Measurements from ENCODE around the gene HCN1. TPM values are rescaled to one million over a fixed set of nuclear protein-coding genes. Genes with fewer than 3 reads are reported as not detected.
A peak's percentile ranks its signal among the peaks of the same experiment; 100 is the strongest.

HCN1 gene
- total RNA-seq, 1 donor from 2014 or later, result 0.12 TPM

DNA sequence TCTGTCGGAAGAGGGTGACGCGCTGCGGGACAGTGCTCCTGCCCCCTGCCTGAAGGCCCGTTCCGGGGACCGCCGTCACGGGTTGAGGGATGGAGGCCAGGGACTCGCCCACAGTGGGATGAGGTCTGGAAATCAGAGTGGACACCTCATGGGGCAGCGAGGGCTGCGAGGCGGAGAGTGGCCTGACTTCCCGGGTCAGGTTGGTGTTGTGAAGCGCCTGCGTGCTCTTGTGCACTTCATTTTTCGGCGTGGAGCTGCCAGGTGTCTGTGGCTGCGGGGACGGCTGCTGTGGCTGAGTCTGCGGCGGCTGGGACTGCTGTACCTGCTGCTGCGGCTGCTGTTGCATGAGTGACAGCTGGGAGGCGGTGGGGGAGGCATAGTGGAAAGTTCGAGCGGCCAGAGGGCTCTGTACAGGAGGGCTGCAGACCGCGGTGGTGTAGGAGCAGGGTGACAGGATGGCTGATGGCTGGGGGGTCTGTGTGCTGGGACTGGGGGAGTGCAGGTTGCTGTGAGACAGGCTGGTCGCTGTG lies 434.1 kb downstream of the HCN1 start:
- intact Hi-C loops (cut with DNase I), result no loop called here
- no peak for DNase-seq
- no peak for TF ChIP-seq CTCF (IDR thresholded peaks at IDR 0.05)
- H3K4me1 ChIP-seq, result no peaks in the 10 kb centered on the region
- ATAC-seq, result peak; percentile 39
- H3K27ac ChIP-seq, result no peak overlapping the region
- no peaks in the 10 kb centered on the region for H3K36me3 ChIP-seq
- no peaks in the 10 kb centered on the region for H3K9me3 ChIP-seq
- no peak overlapping the region for H3K4me3 ChIP-seq
- H3K27me3 ChIP-seq, result no peaks in the 10 kb centered on the region

GRCh38 chr5:45261125-45261524 lies 435.1 kb downstream of the HCN1 start:
- intact Hi-C loops (cut with DNase I), result no loop called here
- H3K4me1 ChIP-seq, result no peaks in the 10 kb centered on the region
- no peaks in the 10 kb centered on the region for H3K9me3 ChIP-seq
- ATAC-seq, result no peak
- TF ChIP-seq CTCF (IDR thresholded peaks at IDR 0.05), result no peak
- no peaks in the 10 kb centered on the region for H3K36me3 ChIP-seq
- H3K27me3 ChIP-seq, result no peaks in the 10 kb centered on the region
- no peak overlapping the region for H3K4me3 ChIP-seq
- no peak for DNase-seq
- no peak overlapping the region for H3K27ac ChIP-seq

DNA sequence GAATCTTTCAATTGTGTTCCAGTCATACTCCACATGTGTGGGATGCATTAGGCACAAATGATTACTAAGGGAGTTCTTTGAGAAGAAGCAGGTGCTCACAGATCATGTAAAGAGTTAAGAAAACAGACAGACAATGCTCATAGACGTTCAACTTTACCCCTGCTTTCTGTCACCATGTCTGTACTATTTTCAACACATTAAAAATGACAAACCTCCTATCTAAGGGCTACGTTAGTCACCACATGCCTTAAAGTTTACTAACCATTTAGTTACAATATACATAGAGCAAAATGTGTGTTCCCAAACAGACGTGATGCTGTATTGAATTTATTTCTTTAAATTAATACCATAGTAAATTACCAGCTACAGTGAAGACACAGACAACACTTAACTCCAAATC lies 435.9 kb downstream of the HCN1 start:
- H3K36me3 ChIP-seq, result no peaks in the 10 kb centered on the region
- intact Hi-C loops (cut with DNase I), result no loop called here
- no peak overlapping the region for H3K27ac ChIP-seq
- DNase-seq (no peak), ATAC-seq (no peak)
- H3K27me3 ChIP-seq, result no peaks in the 10 kb centered on the region
- no peak overlapping the region for H3K4me3 ChIP-seq
- no peaks in the 10 kb centered on the region for H3K9me3 ChIP-seq
- no peaks in the 10 kb centered on the region for H3K4me1 ChIP-seq
- TF ChIP-seq CTCF (IDR thresholded peaks at IDR 0.05), result no peak

DNA sequence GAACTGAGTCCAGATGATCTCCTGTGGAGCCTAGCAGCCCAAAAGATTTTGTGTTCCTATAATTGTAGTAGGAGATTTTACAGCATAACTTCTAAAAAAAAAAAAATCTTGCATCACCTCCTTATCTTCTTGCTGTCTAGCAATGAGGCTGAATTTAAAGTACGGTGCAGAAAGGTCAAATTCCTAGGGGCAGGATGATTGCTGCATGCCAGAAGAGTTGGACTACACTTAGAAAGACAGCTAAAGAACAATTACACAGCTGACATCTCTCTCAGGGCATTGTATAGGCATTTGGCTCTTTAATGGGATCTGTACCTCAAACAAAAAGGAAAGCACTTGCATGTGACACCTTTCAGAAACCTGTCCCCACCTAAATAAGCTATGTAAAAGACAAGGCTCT lies 443.2 kb downstream of the HCN1 start:
- H3K36me3 ChIP-seq, result no peaks in the 10 kb centered on the region
- H3K4me3 ChIP-seq, result no peak overlapping the region
- intact Hi-C loops (cut with DNase I), result no loop called here
- H3K27me3 ChIP-seq, result no peaks in the 10 kb centered on the region
- ATAC-seq (no peak), DNase-seq (no peak)
- no peak overlapping the region for H3K27ac ChIP-seq
- no peak for TF ChIP-seq CTCF (IDR thresholded peaks at IDR 0.05)
- no peaks in the 10 kb centered on the region for H3K4me1 ChIP-seq
- no peaks in the 10 kb centered on the region for H3K9me3 ChIP-seq

DNA sequence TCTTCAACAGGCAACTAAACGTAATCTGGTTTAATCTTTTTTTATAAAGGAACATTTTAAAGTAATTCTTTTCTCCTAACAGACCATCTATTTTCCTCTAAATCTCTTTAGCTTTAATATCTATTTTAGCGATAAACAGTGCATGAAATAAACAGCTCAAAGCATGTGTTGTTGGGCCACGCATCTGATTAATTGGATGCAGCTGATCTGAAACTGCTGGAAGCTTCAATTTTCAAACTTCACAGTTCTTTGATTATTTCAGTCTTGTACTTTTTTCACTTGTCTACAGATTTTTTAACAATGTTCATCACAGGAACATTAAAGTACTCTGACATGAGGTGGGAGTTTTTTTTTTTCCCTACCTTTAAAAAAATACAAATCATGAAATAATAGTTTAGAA lies 443.6 kb downstream of the HCN1 start:
- DNase-seq, result no peak
- intact Hi-C loops (cut with DNase I), result no loop called here
- H3K36me3 ChIP-seq, result no peaks in the 10 kb centered on the region
- no peak for ATAC-seq
- no peak overlapping the region for H3K4me3 ChIP-seq
- H3K4me1 ChIP-seq, result no peaks in the 10 kb centered on the region
- no peak overlapping the region for H3K27ac ChIP-seq
- H3K9me3 ChIP-seq, result no peaks in the 10 kb centered on the region
- TF ChIP-seq CTCF (IDR thresholded peaks at IDR 0.05), result no peak
- no peaks in the 10 kb centered on the region for H3K27me3 ChIP-seq

GRCh38 chr5:45225571-45226031 lies 470.6 kb downstream of the HCN1 start:
- no peak for DNase-seq
- intact Hi-C loops (cut with DNase I), result no loop called here
- Histone ChIP-seq H3K4me1 (no peaks in the 10 kb centered on the region), H3K27me3 (no peaks in the 10 kb centered on the region), H3K4me3 (no peak overlapping the region), H3K27ac (no peak overlapping the region), H3K36me3 (no peaks in the 10 kb centered on the region), H3K9me3 (no peaks in the 10 kb centered on the region)
- no peak for ATAC-seq
- no peak for TF ChIP-seq CTCF (IDR thresholded peaks at IDR 0.05)
